ENCODE data around the gene BRD3OS.

Gene BRD3OS

GRCh38 chr9:134039386-134040175, 14.3 kb downstream of the BRD3OS start:
- Histone ChIP-seq H3K27me3 (ENCODE audit: control insufficient read depth in 1 of 2, insufficient read depth in 1 of 2, low read length in 2 of 2) (no peaks in the 10 kb centered on the region), H3K27ac (ENCODE audit: low read length, poor library complexity, severe bottlenecking) (no peak overlapping the region), H4K8ac (ENCODE audit: low read length) (no peak overlapping the region), H3K18ac (ENCODE audit: low read depth in 1 of 2, low read length in 2 of 2) (no peak overlapping the region), H2BK12ac (ENCODE audit: low read length in 2 of 2) (no peak overlapping the region), H2BK15ac (ENCODE audit: low read depth, poor library complexity, severe bottlenecking) (no peak overlapping the region), H2BK120ac (ENCODE audit: low read depth, low read length) (no peak overlapping the region), H3K4ac (ENCODE audit: low read depth in 1 of 2, low read length in 2 of 2) (no peak overlapping the region), H3K4me2 (ENCODE audit: low read length, poor library complexity, severe bottlenecking) (no peak overlapping the region), H3K4me1 (ENCODE audit: control insufficient read depth, insufficient read depth, low read depth, low read length) (peaks cover 7% of the 10 kb centered on the region), H2BK5ac (ENCODE audit: low read depth, low read length, poor library complexity, severe bottlenecking) (no peak overlapping the region), H2AFZ (ENCODE audit: low read depth, low read length) (no peak overlapping the region), H3K36me3 (ENCODE audit: control insufficient read depth in 1 of 2, insufficient read depth in 2 of 2, low read depth in 1 of 2, low read length in 2 of 2) (peaks cover 66 to 71% of the 10 kb centered on the region in 2 experiments), H4K91ac (ENCODE audit: low read length) (no peak overlapping the region), H3K23ac (ENCODE audit: low read length in 2 of 2) (no peak overlapping the region), H3K4me3 (ENCODE audit: insufficient read depth in 1 of 2, low read depth in 1 of 2, low read length in 2 of 2) (no peak overlapping the region), H3K9me3 (ENCODE audit: control insufficient read depth, low read length) (no peaks in the 10 kb centered on the region), H2AK5ac (ENCODE audit: low read length, severe bottlenecking) (no peak overlapping the region), H3K79me1 (replicated peaks; ENCODE audit: low read length, poor library complexity, severe bottlenecking) (peaks cover 37% of the 10 kb centered on the region), H3K9ac (ENCODE audit: low read length) (no peak overlapping the region), H3K14ac (ENCODE audit: low read length in 2 of 2) (no peak overlapping the region)
- DNase-seq, result no peak
- 92% methylated on average over 20 of the region's 20 CpGs for WGBS

- Histone ChIP-seq H3K79me1 (replicated peaks; ENCODE audit: low read length, poor library complexity, severe bottlenecking) (peaks cover 38% of the 10 kb centered on the region), H3K27me3 (ENCODE audit: control insufficient read depth in 1 of 2, insufficient read depth in 1 of 2, low read length in 2 of 2) (no peaks in the 10 kb centered on the region), H2BK5ac (ENCODE audit: low read depth, low read length, poor library complexity, severe bottlenecking) (no peak overlapping the region), H3K18ac (ENCODE audit: low read depth in 1 of 2, low read length in 2 of 2) (no peak overlapping the region), H3K27ac (ENCODE audit: low read length, poor library complexity, severe bottlenecking) (no peak overlapping the region), H4K91ac (ENCODE audit: low read length) (no peak overlapping the region), H3K4ac (ENCODE audit: low read depth in 1 of 2, low read length in 2 of 2) (no peak overlapping the region), H3K9ac (ENCODE audit: low read length) (no peak overlapping the region), H3K4me2 (ENCODE audit: low read length, poor library complexity, severe bottlenecking) (no peak overlapping the region), H3K4me1 (ENCODE audit: control insufficient read depth, insufficient read depth, low read depth, low read length) (peaks cover 6% of the 10 kb centered on the region), H3K14ac (ENCODE audit: low read length in 2 of 2) (no peak overlapping the region), H2BK12ac (ENCODE audit: low read length in 2 of 2) (no peak overlapping the region), H4K8ac (ENCODE audit: low read length) (no peak overlapping the region), H2AK5ac (ENCODE audit: low read length, severe bottlenecking) (no peak overlapping the region), H3K9me3 (ENCODE audit: control insufficient read depth, low read length) (no peaks in the 10 kb centered on the region), H2BK120ac (ENCODE audit: low read depth, low read length) (no peak overlapping the region), H3K4me3 (ENCODE audit: insufficient read depth in 1 of 2, low read depth in 1 of 2, low read length in 2 of 2) (peak overlapping the region in 1 of 2 experiments; percentile 12), H2BK15ac (ENCODE audit: low read depth, poor library complexity, severe bottlenecking) (no peak overlapping the region), H3K36me3 (ENCODE audit: control insufficient read depth in 1 of 2, insufficient read depth in 2 of 2, low read depth in 1 of 2, low read length in 2 of 2) (peaks cover 66 to 71% of the 10 kb centered on the region in 2 experiments), H3K23ac (ENCODE audit: low read length in 2 of 2) (no peak overlapping the region), H2AFZ (ENCODE audit: low read depth, low read length) (no peak overlapping the region)
- WGBS, result 96% methylated on average over 17 of the region's 17 CpGs
- DNase-seq, result no peak
These were observed 14.9 kb downstream of the BRD3OS start for GRCh38 chr9:134040176-134040565.

- H2BK5ac ChIP-seq (ENCODE audit: low read depth, low read length, poor library complexity, severe bottlenecking), result no peak overlapping the region
- no peak overlapping the region for H4K8ac ChIP-seq (ENCODE audit: low read length)
- no peak overlapping the region for H3K4me2 ChIP-seq (ENCODE audit: low read length, poor library complexity, severe bottlenecking)
- H3K27me3 ChIP-seq (ENCODE audit: control insufficient read depth in 1 of 2, insufficient read depth in 1 of 2, low read length in 2 of 2), result no peaks in the 10 kb centered on the region
- H2AK5ac ChIP-seq (ENCODE audit: low read length, severe bottlenecking), result no peak overlapping the region
- WGBS, result 95% methylated on average over 20 of the region's 21 CpGs
- H3K36me3 ChIP-seq (ENCODE audit: control insufficient read depth in 1 of 2, insufficient read depth in 2 of 2, low read depth in 1 of 2, low read length in 2 of 2), result peaks cover 66 to 71% of the 10 kb centered on the region in 2 experiments
- H3K9ac ChIP-seq (ENCODE audit: low read length), result no peak overlapping the region
- peak overlapping the region; percentile 29 for H2AFZ ChIP-seq (ENCODE audit: low read depth, low read length)
- no peak overlapping the region for H2BK12ac ChIP-seq (ENCODE audit: low read length in 2 of 2)
- no peak overlapping the region for H3K23ac ChIP-seq (ENCODE audit: low read length in 2 of 2)
- no peak for DNase-seq
- no peak overlapping the region for H3K4ac ChIP-seq (ENCODE audit: low read depth in 1 of 2, low read length in 2 of 2)
- no peak overlapping the region for H3K14ac ChIP-seq (ENCODE audit: low read length in 2 of 2)
- peaks cover 39% of the 10 kb centered on the region for H3K79me1 ChIP-seq (replicated peaks; ENCODE audit: low read length, poor library complexity, severe bottlenecking)
- peak overlapping the region; percentile 47 for H4K91ac ChIP-seq (ENCODE audit: low read length)
- no peak overlapping the region for H3K18ac ChIP-seq (ENCODE audit: low read depth in 1 of 2, low read length in 2 of 2)
- peaks cover 5% of the 10 kb centered on the region for H3K4me1 ChIP-seq (ENCODE audit: control insufficient read depth, insufficient read depth, low read depth, low read length)
- no peaks in the 10 kb centered on the region for H3K9me3 ChIP-seq (ENCODE audit: control insufficient read depth, low read length)
- H3K27ac ChIP-seq (ENCODE audit: low read length, poor library complexity, severe bottlenecking), result no peak overlapping the region
- H3K4me3 ChIP-seq (ENCODE audit: insufficient read depth in 1 of 2, low read depth in 1 of 2, low read length in 2 of 2), result no peak overlapping the region
- H2BK120ac ChIP-seq (ENCODE audit: low read depth, low read length), result no peak overlapping the region
- H2BK15ac ChIP-seq (ENCODE audit: low read depth, poor library complexity, severe bottlenecking), result no peak overlapping the region
These were observed 15.7 kb downstream of the BRD3OS start for GRCh38 chr9:134040781-134041648.

- H2AK5ac ChIP-seq (ENCODE audit: low read length, severe bottlenecking), result no peak overlapping the region
- H2BK12ac ChIP-seq (ENCODE audit: low read length in 2 of 2), result no peak overlapping the region
- H3K27ac ChIP-seq (ENCODE audit: low read length, poor library complexity, severe bottlenecking), result no peak overlapping the region
- H3K4me1 ChIP-seq (ENCODE audit: control insufficient read depth, insufficient read depth, low read depth, low read length), result peaks cover 5% of the 10 kb centered on the region
- no peak for DNase-seq
- 92% methylated on average over 16 of the region's 16 CpGs for WGBS
- H4K8ac ChIP-seq (ENCODE audit: low read length), result no peak overlapping the region
- no peak overlapping the region for H3K14ac ChIP-seq (ENCODE audit: low read length in 2 of 2)
- no peak overlapping the region for H3K23ac ChIP-seq (ENCODE audit: low read length in 2 of 2)
- H2AFZ ChIP-seq (ENCODE audit: low read depth, low read length), result no peak overlapping the region
- H3K36me3 ChIP-seq (ENCODE audit: control insufficient read depth in 1 of 2, insufficient read depth in 2 of 2, low read depth in 1 of 2, low read length in 2 of 2), result peaks cover 68 to 73% of the 10 kb centered on the region in 2 experiments
- H3K79me1 ChIP-seq (replicated peaks; ENCODE audit: low read length, poor library complexity, severe bottlenecking), result peaks cover 37% of the 10 kb centered on the region
- no peak overlapping the region for H3K4me3 ChIP-seq (ENCODE audit: insufficient read depth in 1 of 2, low read depth in 1 of 2, low read length in 2 of 2)
- H3K9me3 ChIP-seq (ENCODE audit: control insufficient read depth, low read length), result no peaks in the 10 kb centered on the region
- H3K4me2 ChIP-seq (ENCODE audit: low read length, poor library complexity, severe bottlenecking), result no peak overlapping the region
- H3K4ac ChIP-seq (ENCODE audit: low read depth in 1 of 2, low read length in 2 of 2), result no peak overlapping the region
- H3K27me3 ChIP-seq (ENCODE audit: control insufficient read depth in 1 of 2, insufficient read depth in 1 of 2, low read length in 2 of 2), result no peaks in the 10 kb centered on the region
- H2BK5ac ChIP-seq (ENCODE audit: low read depth, low read length, poor library complexity, severe bottlenecking), result no peak overlapping the region
- H2BK120ac ChIP-seq (ENCODE audit: low read depth, low read length), result no peak overlapping the region
- no peak overlapping the region for H3K9ac ChIP-seq (ENCODE audit: low read length)
- no peak overlapping the region for H2BK15ac ChIP-seq (ENCODE audit: low read depth, poor library complexity, severe bottlenecking)
- H4K91ac ChIP-seq (ENCODE audit: low read length), result peak overlapping the region; percentile 47
- H3K18ac ChIP-seq (ENCODE audit: low read depth in 1 of 2, low read length in 2 of 2), result no peak overlapping the region
These were observed 16.3 kb downstream of the BRD3OS start for GRCh38 chr9:134041649-134041962.
